Panc1 (cell line): ENCODE measurements around the gene ZNF474.

Source experiments
- POLR2AphosphoS5 ChIP-seq: IDR thresholded peaks from 2 replicates; pipeline ENCODE4 v1.6.1; 2012; ENCODE audit warnings: mild to moderate bottlenecking, low read depth, low read length, moderate library complexity
- TF ChIP-seq, protein P1 (sequence below): fragments of 450-650 bp; IDR thresholded peaks from 2 replicates; pipeline ENCODE4 v1.5.1; 2017; ENCODE audit warnings: mild to moderate bottlenecking

- TF ChIP-seq, protein P1, sequence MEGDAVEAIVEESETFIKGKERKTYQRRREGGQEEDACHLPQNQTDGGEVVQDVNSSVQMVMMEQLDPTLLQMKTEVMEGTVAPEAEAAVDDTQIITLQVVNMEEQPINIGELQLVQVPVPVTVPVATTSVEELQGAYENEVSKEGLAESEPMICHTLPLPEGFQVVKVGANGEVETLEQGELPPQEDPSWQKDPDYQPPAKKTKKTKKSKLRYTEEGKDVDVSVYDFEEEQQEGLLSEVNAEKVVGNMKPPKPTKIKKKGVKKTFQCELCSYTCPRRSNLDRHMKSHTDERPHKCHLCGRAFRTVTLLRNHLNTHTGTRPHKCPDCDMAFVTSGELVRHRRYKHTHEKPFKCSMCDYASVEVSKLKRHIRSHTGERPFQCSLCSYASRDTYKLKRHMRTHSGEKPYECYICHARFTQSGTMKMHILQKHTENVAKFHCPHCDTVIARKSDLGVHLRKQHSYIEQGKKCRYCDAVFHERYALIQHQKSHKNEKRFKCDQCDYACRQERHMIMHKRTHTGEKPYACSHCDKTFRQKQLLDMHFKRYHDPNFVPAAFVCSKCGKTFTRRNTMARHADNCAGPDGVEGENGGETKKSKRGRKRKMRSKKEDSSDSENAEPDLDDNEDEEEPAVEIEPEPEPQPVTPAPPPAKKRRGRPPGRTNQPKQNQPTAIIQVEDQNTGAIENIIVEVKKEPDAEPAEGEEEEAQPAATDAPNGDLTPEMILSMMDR = no peak
- TF ChIP-seq POLR2AphosphoS5 = no peak
Measured at GRCh38 chr5:122181863-122182262, 52.5 kb downstream of the ZNF474 start.
